ENCODE measurements around the gene RIC1. TPM values are rescaled to one million over a fixed set of nuclear protein-coding genes. Genes with fewer than 3 reads are reported as not detected.

RIC1 gene
- total and polyA plus RNA-seq, 2 of the 8 experiments (the other 6 are each of a cell fraction or from before 2014, with no cell fraction given) = 10.7 to 24.5 TPM

GRCh38 chr9:5582835-5583195, 46.1 kb upstream of the RIC1 start:
- no peak overlapping the region for H3K27ac ChIP-seq (ENCODE audit: low read depth, low read length)
- no peaks in the 10 kb centered on the region for H4K20me1 ChIP-seq (replicated peaks in 1 of 2; ENCODE audit: control insufficient read depth in 1 of 2, insufficient read depth in 2 of 2, low read length in 2 of 2)
- H2BK5ac ChIP-seq (ENCODE audit: low read depth, low read length) = no peak overlapping the region
- no peaks in the 10 kb centered on the region for H3K79me1 ChIP-seq (ENCODE audit: low read depth, low read length)
- no peak overlapping the region for H2BK20ac ChIP-seq (ENCODE audit: low read length)
- H3K4me1 ChIP-seq (replicated peaks in 1 of 4; ENCODE audit: control insufficient read depth in 3 of 4, insufficient read depth in 4 of 4, low read length in 3 of 4) = no peaks in the 10 kb centered on the region
- H2BK120ac ChIP-seq (replicated peaks; ENCODE audit: low read depth, low read length) = no peak overlapping the region
- no peak overlapping the region for H3K23ac ChIP-seq (ENCODE audit: insufficient read length)
- DNase-seq (ENCODE audit: low read depth in 1 of 2, low spot score in 2 of 2) (no peak), FAIRE-seq (no peak)
- no peak overlapping the region for H3K56ac ChIP-seq (replicated peaks; ENCODE audit: insufficient read length, low read depth, low read length)
- H2BK15ac ChIP-seq (ENCODE audit: low read length) = no peak overlapping the region
- H4K5ac ChIP-seq (ENCODE audit: insufficient read length, low read depth, low read length) = no peak overlapping the region
- 72% methylated on average over 2 of the region's 2 CpGs; no CpG with 5 or more reads in 1 of the 2 experiments for WGBS, 2 experiments (ENCODE audit: extremely low coverage in 1 of 2, insufficient coverage in 1 of 2, insufficient read length in 1 of 2, insufficient replicate concordance in 2 of 2, low coverage in 1 of 2, low lambda C conversion rate in 2 of 2, missing lambda C conversion rate in 1 of 2)
- no peak overlapping the region for H3K4me3 ChIP-seq (ENCODE audit: extremely low read depth in 1 of 4, insufficient read depth in 2 of 4, low read depth in 3 of 4, low read length in 4 of 4)
- H4K8ac ChIP-seq (ENCODE audit: extremely low read depth, insufficient read depth, low read length) = no peak overlapping the region
- no peaks in the 10 kb centered on the region for H3K9me3 ChIP-seq (ENCODE audit: insufficient read depth in 2 of 2, low read depth in 1 of 2, low read length in 1 of 2)
- H2AK5ac ChIP-seq (ENCODE audit: low read depth, low read length) = no peak overlapping the region
- H3K79me2 ChIP-seq (ENCODE audit: control insufficient read depth in 1 of 2, insufficient read depth in 2 of 2, low read length in 2 of 2) = no peaks in the 10 kb centered on the region
- no peaks in the 10 kb centered on the region for H3K36me3 ChIP-seq (ENCODE audit: control insufficient read depth in 2 of 4, insufficient read depth in 4 of 4, low read length in 3 of 4)
- ChIA-PET POLR2A (ENCODE audit: partially characterized antibody) (no interaction called here), CTCF (ENCODE audit: partially characterized antibody) (interaction anchor here (0.8 to 3.0 kb wide), 7 partner anchors 8 to 596 kb away, joined by 3 to 13 read pairs (median 5); partner anchors contain the start of gene CD274)
- H3K18ac ChIP-seq (ENCODE audit: extremely low read depth, low read length) = no peak overlapping the region
- no peak overlapping the region for H3K4me2 ChIP-seq (ENCODE audit: insufficient read depth in 1 of 2, low read depth in 2 of 2, low read length in 2 of 2)
- H3K27me3 ChIP-seq (replicated peaks in 1 of 4; ENCODE audit: control insufficient read depth in 3 of 4, extremely low read depth in 1 of 4, insufficient read depth in 3 of 4, low read length in 3 of 4) = no peaks in the 10 kb centered on the region
- H4K91ac ChIP-seq (replicated peaks; ENCODE audit: insufficient read length, low read length) = no peak overlapping the region
- H3K9ac ChIP-seq (replicated peaks in 1 of 4; ENCODE audit: extremely low read depth in 1 of 4, low read depth in 3 of 4, low read length in 3 of 4) = no peak overlapping the region
- H2AFZ ChIP-seq (ENCODE audit: low read length) = no peak overlapping the region
- no peak overlapping the region for H2BK12ac ChIP-seq (ENCODE audit: low read depth, low read length)
- no peaks in the 10 kb centered on the region for H3K23me2 ChIP-seq (ENCODE audit: low read depth, low read length)
- no peak overlapping the region for H3K14ac ChIP-seq (ENCODE audit: insufficient read length)
- no peak overlapping the region for H3K4ac ChIP-seq (replicated peaks; ENCODE audit: insufficient read length, low read depth, low read length)
- TF ChIP-seq CHD7 (IDR thresholded peaks at IDR 0.05; ENCODE audit: insufficient replicate concordance, low read length) = no peak
